Activated B cell treated with CpG ODN at 0.5 μM for 24 hours (primary cell): Measurements from ENCODE around the gene RCE1. TPM values are rescaled to one million over a fixed set of nuclear protein-coding genes. Genes with fewer than 3 reads are reported as not detected.

Source experiments
- ATAC-seq: fragments of 200-7000 bp; cut with Tn5 transposase; one replicate; pipeline ENCODE4 v1.10.0; 2021; ENCODE audit warnings: low read depth, mild to moderate bottlenecking, moderate library complexity
- CTCF ChIA-PET: fragments of 350-600 bp; sonication (Branson Sonifier 250); formaldehyde crosslinking; loops from one replicate; lab custom pipeline; 2021; ENCODE audit warnings: antibody characterized with exemption; lab: Charles Lee
- POLR2A ChIA-PET: fragments of 350-600 bp; sonication (Branson Sonifier 250); formaldehyde crosslinking; loops from one replicate; lab custom pipeline; 2021; ENCODE audit warnings: antibody characterized with exemption; lab: Charles Lee
- DNase-seq: peaks from one replicate; pipeline ENCODE4 v3.0.0; 2022
- H3K27ac Mint-ChIP-seq: one replicate; pipeline ENCODE4 v1.8.0; 2020; ENCODE audit warnings: mixed read lengths
- H3K27me3 Mint-ChIP-seq: one replicate; pipeline ENCODE4 v1.8.0; 2021; ENCODE audit warnings: mixed read lengths
- H3K36me3 Mint-ChIP-seq: one replicate; pipeline ENCODE4 v1.8.0; 2021; ENCODE audit warnings: low read depth, mixed read lengths
- H3K4me1 Mint-ChIP-seq: one replicate; pipeline ENCODE4 v1.8.0; 2021; ENCODE audit warnings: mixed read lengths
- H3K4me3 Mint-ChIP-seq: one replicate; pipeline ENCODE4 v1.8.0; 2020; ENCODE audit warnings: mild to moderate bottlenecking, mixed read lengths
- H3K9me3 Mint-ChIP-seq: one replicate; pipeline ENCODE4 v1.8.0; 2020; ENCODE audit warnings: mixed read lengths
- CTCF ChIP-seq: fragments of 200-600 bp; IDR thresholded peaks from one replicate; pipeline ENCODE4 v1.8.0; 2022; ENCODE audit warnings: antibody characterized with exemption, mild to moderate bottlenecking
- intact Hi-C: fragments of 100-400 bp; cut with micrococcal nuclease; formaldehyde crosslinking; loops from one replicate; pipeline ENCODE4 v1.15.1; 2024
- total RNA-seq: library from RNA; stranded (reverse); gene quantifications from 2 replicates; pipeline ENCODE4 v1.2.3, GENCODE V29; 2022

Gene RCE1
- total RNA-seq, 1 donor from 2014 or later = 21.4 TPM

GRCh38 chr11:66810576-66811185, 32.6 kb upstream of the RCE1 start:
- Mint-ChIP-seq H3K27me3 (no peaks in the 10 kb centered on the region), H3K4me3 (no peak overlapping the region), H3K9me3 (no peaks in the 10 kb centered on the region), H3K27ac (no peak overlapping the region), H3K36me3 (peaks cover 52% of the 10 kb centered on the region), H3K4me1 (peaks cover 15% of the 10 kb centered on the region)
- ChIA-PET POLR2A (interaction anchor here (0.7 kb wide), 2 partner anchors 10 to 141 kb away, joined by 3 read pairs; no protein-coding TSS in a partner anchor), CTCF (no interaction called here)
- DNase-seq (no peak), ATAC-seq (no peak)
- no peak for TF ChIP-seq CTCF
- intact Hi-C loops = loop anchor here (5.0 kb wide), 1 partner anchor 43 kb away; no protein-coding TSS in a partner anchor

GRCh38 chr11:66814678-66815077, 28.6 kb upstream of the RCE1 start:
- DNase-seq = no peak
- no peaks in the 10 kb centered on the region for H3K9me3 Mint-ChIP-seq
- ATAC-seq = no peak
- intact Hi-C loops = loop anchor here (5.0 kb wide), 1 partner anchor 47 kb away; no protein-coding TSS in a partner anchor
- POLR2A ChIA-PET = no interaction called here
- no peaks in the 10 kb centered on the region for H3K27me3 Mint-ChIP-seq
- CTCF ChIA-PET = no interaction called here
- peaks cover 3% of the 10 kb centered on the region for H3K4me1 Mint-ChIP-seq
- H3K4me3 Mint-ChIP-seq = no peak overlapping the region
- no peak for TF ChIP-seq CTCF
- no peak overlapping the region for H3K27ac Mint-ChIP-seq
- H3K36me3 Mint-ChIP-seq = peaks cover 46% of the 10 kb centered on the region

- DNase-seq = no peak
- no peak overlapping the region for H3K4me3 Mint-ChIP-seq
- H3K27me3 Mint-ChIP-seq = no peaks in the 10 kb centered on the region
- ATAC-seq = no peak
- CTCF ChIA-PET = no interaction called here
- intact Hi-C loops = no loop called here
- TF ChIP-seq CTCF = no peak
- H3K36me3 Mint-ChIP-seq = peaks cover 41% of the 10 kb centered on the region
- H3K4me1 Mint-ChIP-seq = peaks cover 3% of the 10 kb centered on the region
- no peaks in the 10 kb centered on the region for H3K9me3 Mint-ChIP-seq
- POLR2A ChIA-PET = no interaction called here
- no peak overlapping the region for H3K27ac Mint-ChIP-seq
Measured at GRCh38 chr11:66815646-66816045, 27.6 kb upstream of the RCE1 start.

GRCh38 chr11:66818231-66818955, 24.8 kb upstream of the RCE1 start:
- POLR2A ChIA-PET = interaction anchor here (0.6 kb wide), 1 partner anchor 71 kb away, joined by 5 read pairs; no protein-coding TSS in a partner anchor

More at GRCh38 chr11:66818231-66818955, 24.8 kb upstream of the RCE1 start:
- Mint-ChIP-seq H3K4me3 (no peak overlapping the region), H3K36me3 (peaks cover 32% of the 10 kb centered on the region), H3K27me3 (no peaks in the 10 kb centered on the region), H3K27ac (no peak overlapping the region), H3K4me1 (peaks cover 3% of the 10 kb centered on the region), H3K9me3 (no peaks in the 10 kb centered on the region)
- CTCF ChIA-PET = interaction anchor here (1.0 kb wide), 1 partner anchor 122 kb away, joined by 3 read pairs; no protein-coding TSS in a partner anchor
- no peak for ATAC-seq
- DNase-seq = no peak
- intact Hi-C loops = no loop called here
- no peak for TF ChIP-seq CTCF
